SK-N-MC (cell line): ENCODE measurements around the gene CD4.

Experiments used
- EZH2 ChIP-seq: fragments of 200-600 bp; sonication (generic); IDR thresholded peaks from one replicate; pipeline ENCODE4 v1.6.1; 2017; ENCODE audit warnings: antibody characterized with exemption
- POLR2AphosphoS5 ChIP-seq: IDR thresholded peaks from 2 replicates; pipeline ENCODE4 v1.6.1; 2012; ENCODE audit warnings: mild to moderate bottlenecking, low read depth, low read length, borderline replicate concordance

DNA sequence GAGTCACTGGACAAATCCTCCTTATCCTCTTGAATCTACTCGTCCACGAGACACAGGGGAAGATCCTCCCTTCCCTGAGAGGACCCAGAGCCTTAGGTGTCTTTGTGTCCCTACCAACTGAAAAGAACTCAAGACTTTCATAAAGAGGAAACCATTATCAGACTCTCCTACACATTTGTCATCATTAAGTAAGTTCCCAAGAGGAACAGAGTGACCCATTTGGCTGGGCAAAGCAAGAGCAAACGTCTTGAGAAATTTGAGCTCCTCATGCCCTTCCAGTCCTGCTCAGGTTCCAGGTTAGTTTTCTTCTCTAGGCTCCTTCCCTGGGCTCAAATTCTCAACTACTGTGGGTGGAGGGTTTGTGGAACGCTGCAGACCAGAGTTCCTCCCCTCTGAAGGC lies 42.1 kb upstream of the CD4 start:
- TF ChIP-seq EZH2 (no peak), POLR2AphosphoS5 (no peak)
